ENCODE data around the gene DPP9.

DNA sequence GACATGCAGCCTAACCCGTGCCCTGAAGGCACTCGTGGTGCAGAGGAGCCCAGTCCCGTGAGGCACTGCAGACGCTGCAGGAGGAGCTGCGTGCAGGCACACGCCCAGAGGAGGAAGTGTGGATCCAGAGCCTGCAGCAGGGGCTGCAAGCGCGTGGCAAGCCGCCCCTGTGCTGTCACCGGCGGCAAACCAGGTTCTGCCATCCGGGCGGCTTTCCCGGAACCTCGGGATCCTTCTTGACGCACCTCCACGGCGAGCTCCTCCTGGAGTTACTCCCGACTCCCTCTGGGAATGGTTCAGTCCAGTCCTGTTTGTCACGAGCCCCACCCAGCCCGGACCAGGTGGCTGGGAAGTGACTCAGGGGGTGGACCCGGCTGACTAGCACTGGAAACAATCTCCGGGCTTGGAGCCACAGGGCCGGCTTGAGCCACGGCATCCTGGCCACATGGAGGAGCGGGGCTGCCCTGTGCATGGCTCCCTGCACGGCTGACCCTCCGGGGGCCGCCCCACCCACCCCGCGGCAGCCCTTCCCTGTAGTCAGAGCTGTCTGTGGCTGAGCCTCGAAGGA, 10.2 kb downstream of the DPP9 start:
- TF ChIP-seq, protein P1, sequence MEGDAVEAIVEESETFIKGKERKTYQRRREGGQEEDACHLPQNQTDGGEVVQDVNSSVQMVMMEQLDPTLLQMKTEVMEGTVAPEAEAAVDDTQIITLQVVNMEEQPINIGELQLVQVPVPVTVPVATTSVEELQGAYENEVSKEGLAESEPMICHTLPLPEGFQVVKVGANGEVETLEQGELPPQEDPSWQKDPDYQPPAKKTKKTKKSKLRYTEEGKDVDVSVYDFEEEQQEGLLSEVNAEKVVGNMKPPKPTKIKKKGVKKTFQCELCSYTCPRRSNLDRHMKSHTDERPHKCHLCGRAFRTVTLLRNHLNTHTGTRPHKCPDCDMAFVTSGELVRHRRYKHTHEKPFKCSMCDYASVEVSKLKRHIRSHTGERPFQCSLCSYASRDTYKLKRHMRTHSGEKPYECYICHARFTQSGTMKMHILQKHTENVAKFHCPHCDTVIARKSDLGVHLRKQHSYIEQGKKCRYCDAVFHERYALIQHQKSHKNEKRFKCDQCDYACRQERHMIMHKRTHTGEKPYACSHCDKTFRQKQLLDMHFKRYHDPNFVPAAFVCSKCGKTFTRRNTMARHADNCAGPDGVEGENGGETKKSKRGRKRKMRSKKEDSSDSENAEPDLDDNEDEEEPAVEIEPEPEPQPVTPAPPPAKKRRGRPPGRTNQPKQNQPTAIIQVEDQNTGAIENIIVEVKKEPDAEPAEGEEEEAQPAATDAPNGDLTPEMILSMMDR (conservative IDR thresholded peaks at IDR 0.05; ENCODE audit: low read length) = no peak
- no peak for TF ChIP-seq EZH2phosphoT487 (IDR thresholded peaks at IDR 0.05; ENCODE audit: borderline replicate concordance, low read depth, low read length)

Data from OCI-LY7 (cell line).